Retinal pigment epithelial cell (primary cell): ENCODE measurements around the gene ORC4.

Source experiments
- DNase-seq: peaks from one replicate; pipeline ENCODE4 v3.0.0-alpha.2; 2010; ENCODE audit warnings: low read depth
- H3K4me3 ChIP-seq: 2 replicates; pipeline ENCODE4 v1.5.1; 2011; ENCODE audit warnings: mild to moderate bottlenecking, low read length, control low read depth, moderate library complexity
- TF ChIP-seq, protein P1 (sequence below): conservative IDR thresholded peaks from 2 replicates; pipeline ENCODE4 v1.5.1; 2011; ENCODE audit warnings: low read depth, low read length, control low read depth, inconsistent platforms

ORC4 gene

DNA sequence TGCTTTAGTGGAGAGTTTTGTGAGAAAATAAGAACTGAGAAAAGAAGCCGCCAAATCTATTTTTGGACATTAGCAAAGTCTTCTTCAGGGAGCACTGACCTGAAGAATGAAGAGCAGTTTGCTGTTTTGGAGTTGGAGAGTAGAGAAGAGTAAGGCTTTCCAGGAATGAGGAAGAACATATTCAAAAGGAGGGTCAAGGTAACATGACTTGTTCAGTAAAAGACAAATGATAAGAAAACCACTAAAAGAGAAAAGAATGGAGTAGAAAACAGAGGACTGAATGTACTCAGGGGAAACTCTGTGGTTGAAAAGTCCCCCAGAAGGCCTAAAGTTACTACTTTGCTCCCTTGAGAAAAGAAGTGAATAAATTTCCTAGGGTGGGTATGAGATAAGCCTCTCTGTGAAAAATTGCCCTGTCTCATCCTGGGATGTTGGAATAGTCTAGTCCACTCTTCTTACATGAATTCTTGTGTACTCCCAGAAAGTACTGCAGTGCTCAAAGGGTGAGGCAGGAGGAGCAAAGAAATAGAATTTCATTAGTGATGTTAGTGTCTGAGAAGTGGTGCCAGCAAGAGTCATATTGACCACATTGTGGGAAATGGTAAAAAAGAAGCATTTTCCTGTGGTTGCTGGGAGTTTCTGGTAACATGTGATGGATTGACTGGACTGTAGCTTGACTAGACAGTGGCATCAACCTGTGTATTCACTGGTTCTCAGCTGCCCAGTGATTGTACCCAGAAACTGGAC lies 28.1 kb upstream of the ORC4 start:
- TF ChIP-seq, protein P1, sequence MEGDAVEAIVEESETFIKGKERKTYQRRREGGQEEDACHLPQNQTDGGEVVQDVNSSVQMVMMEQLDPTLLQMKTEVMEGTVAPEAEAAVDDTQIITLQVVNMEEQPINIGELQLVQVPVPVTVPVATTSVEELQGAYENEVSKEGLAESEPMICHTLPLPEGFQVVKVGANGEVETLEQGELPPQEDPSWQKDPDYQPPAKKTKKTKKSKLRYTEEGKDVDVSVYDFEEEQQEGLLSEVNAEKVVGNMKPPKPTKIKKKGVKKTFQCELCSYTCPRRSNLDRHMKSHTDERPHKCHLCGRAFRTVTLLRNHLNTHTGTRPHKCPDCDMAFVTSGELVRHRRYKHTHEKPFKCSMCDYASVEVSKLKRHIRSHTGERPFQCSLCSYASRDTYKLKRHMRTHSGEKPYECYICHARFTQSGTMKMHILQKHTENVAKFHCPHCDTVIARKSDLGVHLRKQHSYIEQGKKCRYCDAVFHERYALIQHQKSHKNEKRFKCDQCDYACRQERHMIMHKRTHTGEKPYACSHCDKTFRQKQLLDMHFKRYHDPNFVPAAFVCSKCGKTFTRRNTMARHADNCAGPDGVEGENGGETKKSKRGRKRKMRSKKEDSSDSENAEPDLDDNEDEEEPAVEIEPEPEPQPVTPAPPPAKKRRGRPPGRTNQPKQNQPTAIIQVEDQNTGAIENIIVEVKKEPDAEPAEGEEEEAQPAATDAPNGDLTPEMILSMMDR: no peak
- DNase-seq: no peak
- H3K4me3 ChIP-seq: no peak overlapping the region

DNA sequence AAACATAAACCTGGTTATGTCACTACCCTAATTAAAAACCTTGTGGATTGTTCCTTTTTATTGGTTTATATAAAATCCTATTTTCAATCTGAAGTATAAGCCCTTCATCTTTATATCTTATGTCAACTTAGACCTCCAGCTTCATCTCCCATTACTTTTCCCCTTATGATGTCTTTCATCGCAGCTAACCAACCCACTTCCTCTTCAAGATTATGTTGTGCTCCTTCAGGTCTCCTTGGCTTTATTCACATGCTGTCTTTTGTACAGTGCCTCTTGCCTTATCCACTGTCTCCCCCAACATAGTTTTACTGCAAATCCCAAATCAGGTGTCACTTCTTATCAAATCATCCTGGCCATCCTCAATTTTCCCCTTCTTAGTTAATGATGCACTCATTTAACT lies 26.3 kb upstream of the ORC4 start:
- no peak for DNase-seq
- TF ChIP-seq, protein P1: no peak
- H3K4me3 ChIP-seq: no peak overlapping the region

DNA sequence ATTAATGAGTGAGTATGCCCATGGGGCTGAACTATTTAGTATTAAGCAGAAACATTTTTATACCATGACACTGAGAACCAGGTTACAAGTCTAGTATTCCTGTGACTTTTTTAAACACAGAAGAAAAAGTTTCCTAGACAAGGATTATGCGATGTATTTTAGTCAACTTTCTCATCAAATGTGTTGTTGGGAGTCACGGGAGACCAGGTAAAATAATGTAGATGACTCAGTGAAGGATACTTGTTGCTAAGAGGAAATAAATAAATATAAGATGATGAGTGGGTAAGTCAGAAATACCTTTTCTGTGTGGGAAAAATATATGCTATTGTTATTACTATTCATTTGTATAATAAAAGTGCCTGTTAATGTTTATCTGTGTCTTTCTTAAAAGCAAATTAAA lies 23.8 kb upstream of the ORC4 start:
- DNase-seq: no peak
- TF ChIP-seq, protein P1: no peak
- no peak overlapping the region for H3K4me3 ChIP-seq

GRCh38 chr2:148042219-148042618 lies 21.7 kb upstream of the ORC4 start:
- TF ChIP-seq, protein P1: no peak
- no peak overlapping the region for H3K4me3 ChIP-seq
- no peak for DNase-seq

DNA sequence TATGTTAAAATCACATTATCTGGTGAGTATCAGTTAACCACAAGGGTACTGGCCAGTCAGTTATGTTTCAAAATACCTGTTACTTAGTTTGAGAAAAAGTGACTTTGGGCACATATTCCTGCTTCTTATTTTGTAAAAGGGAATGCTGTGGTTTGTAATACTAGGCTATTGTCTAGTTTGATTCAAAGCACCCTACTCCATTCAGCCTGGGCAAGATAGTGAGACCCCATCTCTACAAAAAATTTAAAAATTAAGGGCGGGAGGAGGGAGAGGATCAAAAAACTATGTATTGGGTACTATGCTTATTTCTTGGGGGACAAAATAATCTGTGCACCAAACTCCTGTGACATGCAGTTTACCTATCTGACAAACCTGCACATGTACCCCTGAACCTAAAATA lies 19.2 kb upstream of the ORC4 start:
- no peak for DNase-seq
- TF ChIP-seq, protein P1: no peak
- H3K4me3 ChIP-seq: no peak overlapping the region

- TF ChIP-seq, protein P1: no peak
- no peak overlapping the region for H3K4me3 ChIP-seq
- DNase-seq: no peak
Measured at GRCh38 chr2:148032215-148032614, 11.7 kb upstream of the ORC4 start.

GRCh38 chr2:148031152-148031551 lies 10.6 kb upstream of the ORC4 start:
- no peak for DNase-seq
- H3K4me3 ChIP-seq: no peak overlapping the region
- TF ChIP-seq, protein P1: no peak
